ENCODE measurements around the gene TMEM108. TPM values are rescaled to one million over a fixed set of nuclear protein-coding genes. Genes with fewer than 3 reads are reported as not detected.

Gene TMEM108
- total and polyA plus RNA-seq, 2 donors, result 2.3 to 23.8 TPM

DNA sequence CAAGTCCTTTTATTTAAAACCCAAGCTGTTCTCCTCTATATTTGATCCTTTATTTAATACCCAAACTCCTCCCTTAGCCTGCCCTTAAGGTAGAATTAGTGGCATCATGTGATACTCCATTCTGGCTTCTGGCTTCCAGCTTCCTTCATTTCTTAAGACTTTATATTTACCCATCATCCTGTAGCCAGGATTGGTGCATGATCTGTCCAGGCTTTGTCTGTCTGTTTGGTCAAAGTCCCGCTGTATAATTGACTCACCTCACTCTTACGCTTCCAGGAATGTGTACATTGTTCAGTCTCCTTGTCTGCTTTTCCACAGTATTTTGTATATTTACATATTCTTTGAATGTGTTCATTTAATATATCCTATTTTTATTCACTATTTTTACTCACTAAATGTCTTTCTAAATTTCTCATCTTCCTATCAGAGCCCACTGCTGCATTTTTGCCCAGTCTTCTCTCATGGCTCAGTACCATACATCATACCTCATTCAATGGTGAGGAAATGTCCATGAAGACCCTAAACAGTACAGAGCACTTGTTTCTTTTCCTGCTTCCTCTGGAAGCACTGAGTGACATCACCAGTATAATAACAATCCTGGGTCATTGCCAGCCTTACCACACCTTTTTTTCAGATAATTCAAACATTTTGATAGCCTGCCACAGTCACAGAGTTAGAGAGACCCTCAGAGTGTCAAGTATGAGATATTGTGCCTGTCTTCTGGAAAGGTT lies 31.5 kb downstream of the TMEM108 start:
- WGBS, result 97% methylated on average over 2 of the region's 2 CpGs
- Histone ChIP-seq H3K4me3 (ENCODE audit: low read depth, low read length) (no peak overlapping the region), H3K4me1 (ENCODE audit: insufficient read depth) (no peaks in the 10 kb centered on the region), H3K36me3 (ENCODE audit: insufficient read depth) (no peaks in the 10 kb centered on the region), H3K27ac (ENCODE audit: low read depth) (no peak overlapping the region)
- DNase-seq (ENCODE audit: extremely low spot score), result no peak

DNA sequence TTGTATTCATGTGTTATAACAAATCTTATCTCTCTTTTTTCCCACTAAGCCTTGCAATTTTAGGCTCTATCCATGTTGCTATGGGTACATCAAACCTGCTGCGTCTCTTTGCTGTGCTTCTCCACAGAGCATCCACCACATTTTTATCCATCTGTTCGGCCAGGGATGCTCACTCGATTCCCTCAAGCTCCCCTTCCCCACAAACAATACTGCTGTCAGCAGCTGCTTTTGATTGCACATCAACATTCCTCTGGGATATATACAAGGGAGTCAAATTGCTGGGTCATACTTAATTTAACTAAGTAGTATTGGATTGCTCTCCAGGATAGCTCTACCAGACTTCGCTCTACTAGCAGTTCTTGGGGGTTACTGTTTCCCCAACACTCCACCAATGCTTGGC lies 36.8 kb downstream of the TMEM108 start:
- Histone ChIP-seq H3K4me3 (ENCODE audit: low read depth, low read length) (no peak overlapping the region), H3K27ac (ENCODE audit: low read depth) (no peak overlapping the region), H3K4me1 (ENCODE audit: insufficient read depth) (no peaks in the 10 kb centered on the region), H3K36me3 (ENCODE audit: insufficient read depth) (no peaks in the 10 kb centered on the region)
- DNase-seq (ENCODE audit: extremely low spot score), result no peak
- 76% methylated on average over 4 of the region's 4 CpGs for WGBS

DNA sequence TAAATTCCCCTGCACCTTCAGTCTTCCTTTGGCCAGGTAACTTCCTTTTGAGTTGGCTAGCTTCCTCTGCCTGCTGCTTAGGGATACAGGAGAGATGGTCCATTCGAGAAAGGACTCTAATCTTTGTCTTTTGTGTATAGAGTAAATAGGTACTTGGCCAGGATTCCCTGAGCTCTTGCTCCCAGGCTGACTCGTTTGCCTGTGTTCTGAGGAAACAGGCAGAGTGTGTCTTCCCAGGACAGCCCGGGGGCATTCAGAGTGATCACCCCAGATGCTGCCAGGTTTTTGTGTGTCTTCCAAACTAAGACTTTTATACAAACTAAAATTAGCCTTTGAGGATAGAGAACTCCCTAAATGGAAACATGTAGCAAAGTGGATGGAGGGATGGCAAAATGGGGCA lies 39.5 kb downstream of the TMEM108 start:
- Histone ChIP-seq H3K36me3 (ENCODE audit: insufficient read depth) (no peaks in the 10 kb centered on the region), H3K4me3 (ENCODE audit: low read depth, low read length) (no peak overlapping the region), H3K4me1 (ENCODE audit: insufficient read depth) (no peaks in the 10 kb centered on the region), H3K27ac (ENCODE audit: low read depth) (no peak overlapping the region)
- 39% methylated on average over 3 of the region's 3 CpGs for WGBS
- DNase-seq (ENCODE audit: extremely low spot score), result no peak

DNA sequence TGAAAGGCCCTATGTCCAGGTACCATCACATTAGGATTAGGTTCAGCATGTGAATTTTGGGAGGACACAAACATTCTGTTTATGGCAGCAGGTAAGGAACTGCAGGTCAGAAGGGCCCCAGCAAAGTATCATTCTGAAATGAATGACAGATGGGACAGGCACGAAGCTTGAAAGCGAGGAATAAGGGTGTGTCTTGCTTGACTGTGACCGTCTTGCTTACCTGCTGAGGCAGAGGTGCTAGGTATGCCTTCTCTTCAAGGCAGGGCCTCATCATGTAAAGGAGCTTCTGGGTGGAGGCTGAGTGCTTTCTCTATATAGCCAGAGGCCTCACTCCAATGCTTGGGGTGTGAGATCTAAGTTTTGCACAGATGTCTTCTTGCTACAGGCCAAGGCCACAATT lies 41.4 kb downstream of the TMEM108 start:
- Histone ChIP-seq H3K4me1 (ENCODE audit: insufficient read depth) (no peaks in the 10 kb centered on the region), H3K27ac (ENCODE audit: low read depth) (no peak overlapping the region), H3K4me3 (ENCODE audit: low read depth, low read length) (no peak overlapping the region), H3K36me3 (ENCODE audit: insufficient read depth) (no peaks in the 10 kb centered on the region)
- no peak for DNase-seq (ENCODE audit: extremely low spot score)
- 92% methylated on average over 3 of the region's 3 CpGs for WGBS

DNA sequence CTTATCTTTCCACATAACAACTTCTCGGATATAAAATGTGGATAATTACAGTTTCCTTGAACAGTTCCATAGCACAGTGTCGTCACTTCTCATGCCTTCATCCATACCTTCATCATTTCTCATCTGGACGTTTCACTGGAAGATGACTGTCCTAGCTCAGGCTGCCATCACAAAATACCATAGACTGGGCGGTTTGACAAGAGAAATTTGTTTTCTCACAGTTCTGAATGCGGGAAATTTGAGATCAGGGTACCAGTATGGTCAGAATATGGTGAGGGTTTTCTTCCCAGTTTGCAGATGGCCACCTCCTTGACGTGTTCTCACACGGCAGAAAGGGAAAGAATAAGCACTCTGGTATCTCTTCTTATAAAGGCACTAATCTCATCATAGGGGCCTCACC lies 42.8 kb downstream of the TMEM108 start:
- no peak overlapping the region for H3K4me3 ChIP-seq (ENCODE audit: low read depth, low read length)
- H3K27ac ChIP-seq (ENCODE audit: low read depth), result no peak overlapping the region
- no peaks in the 10 kb centered on the region for H3K4me1 ChIP-seq (ENCODE audit: insufficient read depth)
- H3K36me3 ChIP-seq (ENCODE audit: insufficient read depth), result no peaks in the 10 kb centered on the region
- 80% methylated on average over 7 of the region's 7 CpGs for WGBS
- DNase-seq (ENCODE audit: extremely low spot score), result no peak

DNA sequence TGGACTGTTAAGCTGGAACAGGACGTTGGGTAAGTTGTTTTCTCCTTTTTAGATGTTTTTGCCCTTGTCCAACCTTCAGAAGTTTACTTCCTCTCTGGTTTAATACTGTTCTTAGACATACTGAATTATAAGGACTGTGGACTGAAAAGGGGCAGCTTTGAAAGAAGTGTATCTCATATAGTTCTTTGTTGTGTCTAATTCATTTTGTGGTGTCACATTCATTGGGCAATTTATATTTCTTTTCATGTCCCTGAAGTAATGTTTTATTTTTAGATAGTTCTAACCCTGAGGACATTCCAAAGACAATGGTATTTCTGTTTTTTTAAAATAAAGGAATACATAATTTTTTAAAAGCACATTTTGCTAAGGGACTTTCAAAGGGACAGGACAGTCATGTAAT lies 45.2 kb downstream of the TMEM108 start:
- Histone ChIP-seq H3K27ac (ENCODE audit: low read depth) (no peak overlapping the region), H3K4me1 (ENCODE audit: insufficient read depth) (no peaks in the 10 kb centered on the region), H3K36me3 (ENCODE audit: insufficient read depth) (no peaks in the 10 kb centered on the region), H3K4me3 (ENCODE audit: low read depth, low read length) (no peak overlapping the region)
- DNase-seq (ENCODE audit: extremely low spot score), result no peak
- WGBS, result 28% methylated on average over 1 of the region's 1 CpG

DNA sequence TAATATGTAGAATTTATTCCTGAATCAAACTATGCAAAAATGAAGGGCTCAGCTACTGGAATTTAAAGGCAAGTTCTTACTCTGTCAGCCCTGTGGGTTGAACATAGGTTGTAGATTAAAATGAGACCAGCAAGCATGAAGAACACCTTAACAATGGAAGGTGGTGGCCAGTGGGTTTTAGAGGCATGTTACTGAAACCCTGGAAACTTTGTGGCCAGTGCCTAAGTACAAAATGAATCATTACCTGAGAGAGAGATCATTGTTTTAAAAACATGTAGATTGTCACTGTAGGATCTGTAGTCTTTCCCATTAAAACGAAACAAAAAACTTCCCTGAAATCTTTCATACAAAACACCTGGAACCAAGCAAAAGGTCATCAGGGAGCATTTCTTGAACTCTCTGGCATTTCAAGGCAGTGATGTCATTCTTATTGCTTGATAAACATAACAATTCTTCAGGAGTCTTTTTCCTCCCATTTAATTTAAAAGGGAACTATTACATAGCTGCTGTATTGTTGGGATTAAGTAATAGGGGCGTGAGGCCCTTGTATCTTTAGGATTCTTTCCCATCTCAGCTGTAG lies 51.8 kb downstream of the TMEM108 start:
- 63% methylated on average over 2 of the region's 2 CpGs for WGBS
- DNase-seq (ENCODE audit: extremely low spot score), result no peak
- H3K4me3 ChIP-seq (ENCODE audit: low read depth, low read length), result no peak overlapping the region

DNA sequence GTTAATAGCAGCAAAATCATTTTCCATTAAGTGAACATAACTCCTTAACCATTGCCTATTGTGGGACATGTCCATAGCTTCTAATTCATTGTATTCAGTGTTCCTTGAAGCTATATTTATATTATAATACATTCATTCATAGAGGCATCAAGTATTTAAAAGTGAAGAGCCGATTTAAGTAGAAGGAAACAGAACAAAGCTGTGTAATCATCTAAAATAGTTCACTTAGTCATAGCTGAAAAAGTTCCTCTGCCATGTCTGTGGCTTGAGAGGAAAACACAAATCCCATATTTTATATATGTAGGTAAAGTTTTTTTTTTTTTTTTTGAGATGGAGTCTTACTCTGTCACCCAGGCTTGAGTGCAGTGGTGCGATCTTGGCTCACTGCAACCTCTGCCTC lies 54.5 kb downstream of the TMEM108 start:
- Histone ChIP-seq H3K36me3 (ENCODE audit: insufficient read depth) (no peaks in the 10 kb centered on the region), H3K4me3 (ENCODE audit: low read depth, low read length) (no peak overlapping the region)
- no peak for DNase-seq (ENCODE audit: extremely low spot score)

More for the DNA sequence above, 51.8 kb downstream of the TMEM108 start:
- H3K27ac ChIP-seq (ENCODE audit: low read depth), result no peak overlapping the region
- H3K36me3 ChIP-seq (ENCODE audit: insufficient read depth), result no peaks in the 10 kb centered on the region
- H3K4me1 ChIP-seq (ENCODE audit: insufficient read depth), result no peaks in the 10 kb centered on the region

DNA sequence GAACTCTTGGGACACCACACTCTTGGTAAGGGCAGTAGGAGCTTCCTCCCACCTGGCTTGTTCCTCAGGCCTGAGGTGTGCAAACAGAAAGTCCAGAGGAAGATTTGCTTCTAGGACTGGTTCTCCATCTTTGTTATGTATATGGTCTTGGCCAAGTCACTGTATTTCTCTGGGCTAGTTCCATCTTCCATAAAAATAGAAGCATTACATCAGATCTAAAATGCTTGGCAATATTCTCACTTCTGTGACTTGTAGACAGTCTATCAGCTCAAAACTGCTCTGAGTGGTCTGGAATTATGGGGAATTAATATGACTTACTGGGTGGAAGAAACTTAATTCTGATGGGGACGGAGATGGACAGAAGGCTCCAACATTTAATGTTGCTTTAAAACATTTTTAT lies 55.2 kb downstream of the TMEM108 start:
- H3K36me3 ChIP-seq (ENCODE audit: insufficient read depth), result no peaks in the 10 kb centered on the region
- no peak overlapping the region for H3K27ac ChIP-seq (ENCODE audit: low read depth)
- 64% methylated on average over 1 of the region's 1 CpG for WGBS

More for the DNA sequence above, 54.5 kb downstream of the TMEM108 start:
- no peak overlapping the region for H3K27ac ChIP-seq (ENCODE audit: low read depth)
- WGBS, result 79% methylated on average over 2 of the region's 2 CpGs
- H3K4me1 ChIP-seq (ENCODE audit: insufficient read depth), result no peaks in the 10 kb centered on the region

DNA sequence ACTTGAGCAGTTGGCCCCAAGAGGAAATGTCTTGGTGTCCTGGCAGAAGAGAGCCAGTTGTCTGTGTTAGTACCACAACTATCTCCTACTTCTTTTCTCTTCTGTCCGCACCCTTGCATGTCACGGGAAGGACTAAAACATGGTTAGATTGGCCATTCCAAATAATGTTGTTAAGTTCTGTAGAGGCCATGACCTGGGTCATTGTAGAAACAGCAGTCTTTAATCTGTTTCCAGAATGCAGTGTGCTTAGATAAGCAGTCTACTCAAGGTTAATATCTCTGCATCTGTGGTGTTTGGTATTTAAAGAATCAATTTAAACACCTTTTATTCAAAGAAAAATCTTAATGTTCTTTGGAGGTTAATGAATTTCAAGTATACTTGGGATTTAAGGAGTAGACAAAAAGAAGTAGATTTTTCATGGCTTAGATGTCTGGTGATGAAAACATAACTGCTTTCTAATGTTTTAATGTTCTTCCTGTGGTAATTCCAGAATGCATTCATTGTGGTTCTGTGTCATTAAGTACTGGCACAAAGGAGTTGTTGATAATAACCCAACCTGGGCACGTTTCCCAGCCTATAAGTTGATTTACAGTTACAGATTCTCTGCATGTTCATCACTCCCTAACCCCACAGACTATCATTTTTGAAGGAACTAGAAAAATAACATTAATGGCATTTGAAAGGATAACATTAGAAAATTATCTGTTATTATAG lies 58.9 kb downstream of the TMEM108 start:
- H3K27ac ChIP-seq (ENCODE audit: low read depth), result no peak overlapping the region
- WGBS, result 41% methylated on average over 3 of the region's 3 CpGs
- no peaks in the 10 kb centered on the region for H3K36me3 ChIP-seq (ENCODE audit: insufficient read depth)
- DNase-seq (ENCODE audit: extremely low spot score), result no peak
- no peaks in the 10 kb centered on the region for H3K4me1 ChIP-seq (ENCODE audit: insufficient read depth)
- H3K4me3 ChIP-seq (ENCODE audit: low read depth, low read length), result no peak overlapping the region

More for the DNA sequence above, 55.2 kb downstream of the TMEM108 start:
- Histone ChIP-seq H3K4me1 (ENCODE audit: insufficient read depth) (no peaks in the 10 kb centered on the region), H3K4me3 (ENCODE audit: low read depth, low read length) (no peak overlapping the region)
- no peak for DNase-seq (ENCODE audit: extremely low spot score)

DNA sequence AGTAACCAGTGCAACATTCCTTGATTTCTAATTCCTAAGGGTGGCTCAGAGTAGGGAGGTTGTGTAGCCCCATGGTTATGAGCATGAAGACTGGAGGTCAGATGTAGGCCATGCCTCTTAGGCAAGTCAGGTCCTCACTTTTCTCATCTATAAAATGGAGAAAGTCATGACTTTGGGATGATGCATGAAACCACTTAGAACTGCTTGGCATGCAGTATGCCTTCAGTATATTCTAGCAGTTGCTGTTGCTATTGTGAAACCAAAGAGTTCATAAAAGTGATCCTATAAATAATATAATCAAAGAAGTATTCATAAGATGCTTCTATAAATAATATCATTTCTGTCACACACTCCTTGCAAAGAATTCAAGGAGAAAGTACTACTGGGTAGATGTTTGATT lies 65.5 kb downstream of the TMEM108 start:
- no peak for DNase-seq (ENCODE audit: extremely low spot score)
- no peaks in the 10 kb centered on the region for H3K36me3 ChIP-seq (ENCODE audit: insufficient read depth)

DNA sequence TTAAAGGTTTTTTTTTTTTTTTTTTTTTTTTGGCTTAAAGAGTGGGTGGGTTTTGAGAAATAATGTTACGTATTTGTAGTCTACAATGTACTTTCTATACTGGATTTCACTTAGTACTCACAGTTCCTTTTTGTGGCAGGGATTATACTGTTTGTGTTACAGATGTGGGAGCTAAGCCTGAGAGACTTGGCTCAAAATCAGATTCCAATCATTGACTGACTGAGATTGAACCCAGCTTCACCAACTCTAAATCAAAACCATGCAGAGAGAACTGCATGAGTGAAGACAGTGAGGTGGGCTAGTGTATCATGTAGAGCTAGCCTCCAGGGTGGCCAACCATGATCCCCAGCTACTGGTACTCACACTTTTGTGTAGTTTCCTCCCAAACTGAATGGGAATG lies 68.0 kb downstream of the TMEM108 start:
- Histone ChIP-seq H3K4me3 (ENCODE audit: low read depth, low read length) (no peak overlapping the region), H3K27ac (ENCODE audit: low read depth) (no peak overlapping the region), H3K4me1 (ENCODE audit: insufficient read depth) (no peaks in the 10 kb centered on the region), H3K36me3 (ENCODE audit: insufficient read depth) (no peaks in the 10 kb centered on the region)
- DNase-seq (ENCODE audit: extremely low spot score), result no peak
- WGBS, result 20% methylated on average over 1 of the region's 1 CpG

More for the DNA sequence above, 65.5 kb downstream of the TMEM108 start:
- H3K4me1 ChIP-seq (ENCODE audit: insufficient read depth), result no peaks in the 10 kb centered on the region
- no peak overlapping the region for H3K4me3 ChIP-seq (ENCODE audit: low read depth, low read length)
- no peak overlapping the region for H3K27ac ChIP-seq (ENCODE audit: low read depth)

DNA sequence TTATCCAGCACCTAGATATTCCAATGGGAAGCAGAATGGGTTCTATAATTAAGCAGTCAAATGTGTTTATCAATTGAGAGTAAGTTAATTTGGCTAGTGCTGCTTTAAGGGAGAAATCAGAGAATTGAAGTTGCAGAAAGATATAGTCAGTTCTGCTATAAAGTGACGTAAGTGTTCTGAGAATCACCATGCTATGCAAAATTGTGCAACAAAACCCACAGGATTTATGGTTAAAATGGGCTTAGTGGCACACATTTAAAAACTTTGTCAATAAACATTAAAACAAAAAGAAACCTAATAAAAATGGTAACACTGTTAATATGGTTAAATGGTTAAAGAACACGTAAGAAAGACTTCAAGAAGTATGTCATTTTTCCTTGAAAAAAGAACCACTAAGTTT lies 74.5 kb downstream of the TMEM108 start:
- H3K4me3 ChIP-seq (ENCODE audit: low read depth, low read length), result no peak overlapping the region
- H3K4me1 ChIP-seq (ENCODE audit: insufficient read depth), result no peaks in the 10 kb centered on the region
- no peak for DNase-seq (ENCODE audit: extremely low spot score)
- no peaks in the 10 kb centered on the region for H3K36me3 ChIP-seq (ENCODE audit: insufficient read depth)
- H3K27ac ChIP-seq (ENCODE audit: low read depth), result no peak overlapping the region
- WGBS, result 78% methylated on average over 2 of the region's 2 CpGs

DNA sequence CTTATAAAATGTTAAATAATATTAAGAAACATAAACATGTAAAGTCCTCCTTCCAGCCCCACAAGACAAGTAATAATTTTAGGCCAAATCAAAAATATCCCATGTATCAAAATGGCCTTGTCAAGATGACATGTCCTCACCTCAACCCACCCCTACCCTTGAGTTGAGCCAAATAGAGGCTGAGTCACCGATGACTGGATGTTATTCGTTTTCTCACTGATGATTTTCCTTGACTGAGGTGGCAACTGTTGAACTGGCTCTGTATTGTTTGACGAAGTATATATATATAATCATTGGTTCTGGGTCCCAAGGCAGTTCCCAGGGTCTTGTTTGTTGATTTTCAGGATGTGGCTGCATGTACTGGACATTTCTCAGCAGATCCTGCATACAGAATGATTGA lies 75.3 kb downstream of the TMEM108 start:
- Histone ChIP-seq H3K4me1 (ENCODE audit: insufficient read depth) (no peaks in the 10 kb centered on the region), H3K27ac (ENCODE audit: low read depth) (no peak overlapping the region), H3K4me3 (ENCODE audit: low read depth, low read length) (no peak overlapping the region), H3K36me3 (ENCODE audit: insufficient read depth) (no peaks in the 10 kb centered on the region)
- no peak for DNase-seq (ENCODE audit: extremely low spot score)
- 79% methylated on average over 3 of the region's 3 CpGs for WGBS

Data from urinary bladder (tissue), 4 donors.